Stimulated activated CD8-positive, alpha-beta memory T cell treated with anti-CD3 and anti-CD28 coated beads, Interleukin-12 subunit alpha, Interleukin-12 subunit beta, amount 100 ng/mL, for 24 hours (primary cell): ENCODE results near the gene ZDHHC20.

Source experiments
- DNase-seq: peaks from one replicate; pipeline ENCODE4 v3.0.0-alpha.2; 2020; ENCODE audit errors: extremely low read depth

ZDHHC20 gene

GRCh38 chr13:21361123-21361522 is 98.0 kb downstream of the ZDHHC20 start:
- no peak for DNase-seq

GRCh38 chr13:21360463-21360862 is 98.6 kb downstream of the ZDHHC20 start:
- DNase-seq = no peak

GRCh38 chr13:21359855-21360254 is 99.2 kb downstream of the ZDHHC20 start:
- DNase-seq = no peak

GRCh38 chr13:21355304-21355703 is 103.8 kb downstream of the ZDHHC20 start:
- DNase-seq = no peak

- no peak for DNase-seq
These were observed 104.4 kb downstream of the ZDHHC20 start for GRCh38 chr13:21354721-21355120.

- DNase-seq = no peak
These were observed 110.5 kb downstream of the ZDHHC20 start for GRCh38 chr13:21348488-21349120.

- no peak for DNase-seq
These were observed 111.3 kb downstream of the ZDHHC20 start for GRCh38 chr13:21347753-21348318.

GRCh38 chr13:21344662-21345176 is 114.4 kb downstream of the ZDHHC20 start:
- DNase-seq = no peak

GRCh38 chr13:21343659-21344058 is 115.4 kb downstream of the ZDHHC20 start:
- DNase-seq = no peak

- no peak for DNase-seq
These were observed 116.2 kb downstream of the ZDHHC20 start for GRCh38 chr13:21342699-21343442.

- DNase-seq = no peak
These were observed 117.3 kb downstream of the ZDHHC20 start for GRCh38 chr13:21341637-21342422.

GRCh38 chr13:21338639-21339278 is 120.3 kb downstream of the ZDHHC20 start:
- DNase-seq = no peak

- no peak for DNase-seq
These were observed 120.9 kb downstream of the ZDHHC20 start for GRCh38 chr13:21338156-21338555.

- no peak for DNase-seq
These were observed 122.3 kb downstream of the ZDHHC20 start for GRCh38 chr13:21336609-21337349.

- DNase-seq = no peak
These were observed 125.9 kb downstream of the ZDHHC20 start for GRCh38 chr13:21333186-21333585.

GRCh38 chr13:21330126-21330861 is 128.8 kb downstream of the ZDHHC20 start:
- no peak for DNase-seq

GRCh38 chr13:21328836-21329477 is 130.1 kb downstream of the ZDHHC20 start:
- DNase-seq = no peak

GRCh38 chr13:21328201-21328600 is 130.9 kb downstream of the ZDHHC20 start:
- DNase-seq = no peak

GRCh38 chr13:21326155-21327031 is 132.7 kb downstream of the ZDHHC20 start:
- DNase-seq = no peak
